Measurements from ENCODE around the gene MYO1F.

- TF ChIP-seq NFIC (IDR thresholded peaks at IDR 0.05) (no peak), EP300 (IDR thresholded peaks at IDR 0.05; ENCODE audit: borderline replicate concordance) (no peak), YY1 (IDR thresholded peaks at IDR 0.05; ENCODE audit: low read depth) (no peak), EGR1 (IDR thresholded peaks at IDR 0.05) (peak; percentile 95), MAX (IDR thresholded peaks at IDR 0.05) (peak; percentile 61), REST (IDR thresholded peaks at IDR 0.05; ENCODE audit: low read depth) (no peak), ZBTB7A (IDR thresholded peaks at IDR 0.05; ENCODE audit: low read depth) (peak; percentile 95), RAD21 (IDR thresholded peaks at IDR 0.05; ENCODE audit: low read depth) (no peak), CREB1 (IDR thresholded peaks at IDR 0.05; ENCODE audit: low read depth) (no peak), TAF1 (IDR thresholded peaks at IDR 0.05; ENCODE audit: low read depth) (no peak), TEAD4 (IDR thresholded peaks at IDR 0.05) (no peak), FOXM1 (IDR thresholded peaks at IDR 0.05; ENCODE audit: borderline replicate concordance, low read depth) (no peak), TCF12 (IDR thresholded peaks at IDR 0.05; ENCODE audit: low read depth) (no peak)
Measured at GRCh38 chr19:8526345-8527091, 50.7 kb downstream of the MYO1F start.

Measured in Ishikawa (cell line).